NAMALWA (cell line): ENCODE measurements around the gene NUP42.

Experiments
- DNase-seq: peaks from one replicate; pipeline ENCODE4 v3.0.0-alpha.2; 2015; ENCODE audit warnings: low spot score

Gene NUP42

DNA sequence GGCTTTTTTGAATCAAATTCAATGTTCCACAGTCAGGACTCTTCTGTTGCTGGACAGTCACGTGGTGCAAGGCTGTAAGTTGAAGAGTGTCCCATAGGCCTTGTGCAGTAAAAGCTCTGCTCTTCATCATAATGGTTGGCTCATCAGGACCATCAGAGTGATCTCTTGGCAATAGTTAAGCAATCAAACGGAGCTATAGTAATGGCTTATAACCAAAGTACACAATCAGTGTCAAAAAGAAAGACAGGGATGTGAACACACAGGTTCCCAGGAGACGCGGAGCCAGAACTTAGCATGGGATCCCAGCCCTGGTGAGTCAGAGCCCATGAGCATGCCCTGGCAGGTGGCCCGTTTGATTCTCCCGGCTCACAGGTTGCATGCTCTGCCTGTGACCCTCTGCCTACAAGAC is 54.0 kb downstream of the NUP42 start:
- DNase-seq, result no peak

DNA sequence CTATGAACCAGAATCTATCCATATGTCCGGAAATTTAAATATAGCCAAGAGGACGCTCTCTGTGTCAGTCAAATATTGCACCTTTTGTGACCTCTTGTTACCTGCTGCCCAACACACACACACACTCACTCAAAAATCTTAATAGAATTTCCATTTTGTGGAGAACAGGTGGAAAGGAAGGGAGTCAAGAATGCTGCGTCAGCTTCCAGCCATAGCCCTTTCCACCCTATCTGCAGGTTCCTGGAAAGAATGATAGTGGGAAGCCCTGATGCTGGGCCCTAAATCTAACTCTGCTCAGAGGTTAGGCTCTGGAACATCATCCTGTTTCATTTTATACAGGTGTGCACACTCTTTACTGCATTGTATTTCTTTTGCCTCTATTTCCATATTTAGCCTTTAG is 55.2 kb downstream of the NUP42 start:
- no peak for DNase-seq

DNA sequence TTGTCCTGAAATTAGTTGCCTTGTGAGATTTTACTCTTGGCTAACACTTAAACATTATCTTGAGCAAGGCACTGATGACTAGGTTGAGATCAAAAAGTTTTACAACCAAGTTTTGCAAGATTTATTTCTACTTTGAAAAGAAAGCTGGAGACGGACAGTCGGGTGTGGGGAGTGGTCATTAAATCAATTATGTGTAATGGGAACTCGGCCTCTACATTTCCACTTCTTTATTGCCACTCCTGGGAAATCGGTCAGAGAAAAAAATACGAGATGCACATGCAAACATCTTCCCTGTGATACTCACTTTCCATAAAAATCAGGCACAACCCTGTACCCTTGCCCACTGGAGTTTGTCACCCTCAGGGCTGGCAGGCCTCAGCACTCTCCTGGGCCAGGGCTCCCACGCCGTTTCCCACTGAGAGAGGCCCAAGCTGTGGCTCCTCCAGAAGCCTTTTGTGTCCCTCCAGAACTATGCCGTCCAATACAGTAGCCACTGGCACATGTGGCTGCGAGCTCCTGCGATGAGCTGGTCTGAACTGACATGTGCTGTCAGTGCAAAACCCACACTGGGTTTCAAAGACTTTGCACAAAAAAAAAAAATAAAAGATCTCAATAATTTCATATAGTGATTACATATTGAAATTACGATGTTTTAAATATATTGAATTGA is 57.3 kb downstream of the NUP42 start:
- no peak for DNase-seq

DNA sequence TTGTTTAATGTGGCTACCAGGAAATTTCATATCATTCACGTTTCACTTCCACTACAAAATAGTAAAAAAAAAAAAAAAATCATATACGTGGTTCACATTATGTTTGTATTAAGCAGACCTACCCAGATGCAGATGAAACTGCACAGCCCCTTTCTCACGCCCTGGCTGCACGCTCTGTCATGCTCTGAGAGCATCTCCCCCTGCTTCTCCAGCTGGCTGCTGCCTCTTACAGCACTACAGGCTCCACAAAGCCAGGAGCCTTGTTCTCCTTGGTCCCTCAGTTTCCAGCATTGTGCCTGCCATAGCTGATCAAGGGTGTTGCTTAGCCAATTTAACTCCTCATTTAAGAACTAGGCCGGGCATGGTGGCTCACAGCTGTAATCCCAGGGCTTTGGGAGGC is 57.9 kb downstream of the NUP42 start:
- no peak for DNase-seq

DNA sequence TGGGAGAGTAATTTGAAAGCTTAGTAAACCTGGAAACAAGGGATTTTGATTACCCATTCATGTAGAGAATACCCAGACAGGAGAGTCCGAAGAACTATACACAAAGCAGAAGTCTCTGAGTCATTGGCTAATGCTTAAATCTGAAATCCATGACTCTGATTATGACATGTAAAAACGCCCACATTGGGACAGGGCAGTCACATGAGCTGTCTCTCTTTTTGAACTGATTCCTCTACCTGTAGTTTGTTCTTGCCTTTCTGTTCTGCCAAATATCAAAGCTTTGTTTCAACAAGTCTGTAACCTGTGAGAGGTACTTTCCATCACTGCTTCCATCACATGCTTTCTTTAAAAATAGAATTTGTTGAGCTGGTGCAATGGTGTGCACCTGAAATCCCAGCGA is 60.5 kb downstream of the NUP42 start:
- no peak for DNase-seq

DNA sequence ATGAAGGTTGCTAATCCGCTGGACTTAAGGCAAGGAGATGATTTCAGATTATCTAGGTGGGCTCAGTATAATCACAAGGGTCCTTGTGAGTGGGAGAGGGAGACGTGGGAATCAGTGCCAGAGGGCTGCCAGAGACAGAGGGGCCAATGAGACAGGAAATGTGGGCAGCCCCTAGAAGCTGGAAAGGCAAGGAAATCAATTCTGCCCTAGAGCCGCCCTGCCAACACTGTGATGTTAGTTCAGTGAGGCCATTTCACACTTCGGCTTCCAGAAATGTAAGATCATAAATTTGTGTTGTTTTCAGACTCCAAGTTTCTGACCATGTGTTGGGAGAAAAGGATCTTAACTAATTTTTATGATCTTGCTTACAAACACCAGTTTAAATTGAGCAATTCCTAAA is 61.1 kb downstream of the NUP42 start:
- no peak for DNase-seq

DNA sequence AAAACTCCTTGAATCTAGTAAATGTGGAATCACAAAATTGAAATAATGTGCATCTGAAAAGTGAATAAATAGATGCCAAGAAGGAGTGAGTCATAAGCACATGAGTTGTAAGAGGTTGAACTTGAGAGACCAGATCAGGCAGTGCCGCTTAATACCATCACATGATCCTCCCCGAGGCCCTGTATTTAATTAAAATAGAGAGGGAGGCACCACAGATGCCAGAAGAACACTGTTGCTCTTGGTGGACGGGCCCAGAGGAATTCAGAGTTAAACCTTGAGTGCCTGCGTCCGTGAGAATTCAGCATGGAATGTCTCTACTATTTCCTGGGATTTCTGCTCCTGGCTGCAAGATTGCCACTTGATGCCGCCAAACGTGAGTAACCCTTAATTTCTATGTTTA is 64.7 kb downstream of the NUP42 start, which contains the start of gene GPNMB:
GPNMB (plus strand) TSS at position 221 of the 400 bp plus-strand sequence; CDS start at position 304, 83 bp downstream.
- no peak for DNase-seq

DNA sequence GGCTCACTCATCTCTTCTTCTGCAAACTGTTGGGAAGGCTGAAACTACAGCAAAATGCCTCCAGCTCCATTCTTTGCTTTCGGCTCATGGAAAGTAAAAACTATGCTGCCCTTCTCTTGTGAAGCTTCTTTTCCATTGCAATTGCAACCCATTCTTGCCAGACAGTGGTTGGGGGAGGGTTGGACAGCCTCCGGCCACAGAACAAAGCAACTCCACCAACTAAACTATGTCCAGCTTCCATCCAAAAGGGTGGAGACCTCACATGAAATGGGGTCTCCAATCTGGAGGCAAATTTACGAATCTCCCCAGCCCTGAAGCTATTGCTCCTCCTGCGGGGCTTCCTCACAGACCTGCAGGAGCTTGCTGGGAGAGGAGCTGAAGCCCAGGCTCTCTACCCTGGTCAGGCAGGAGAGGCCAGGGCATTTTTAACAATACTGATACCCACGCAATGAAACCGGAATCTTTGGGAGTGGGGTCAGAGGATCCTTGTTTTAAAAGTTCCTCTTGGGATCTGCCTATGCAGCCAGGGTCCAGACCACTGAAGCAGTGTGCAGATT is 65.3 kb downstream of the NUP42 start:
- DNase-seq, result no peak

DNA sequence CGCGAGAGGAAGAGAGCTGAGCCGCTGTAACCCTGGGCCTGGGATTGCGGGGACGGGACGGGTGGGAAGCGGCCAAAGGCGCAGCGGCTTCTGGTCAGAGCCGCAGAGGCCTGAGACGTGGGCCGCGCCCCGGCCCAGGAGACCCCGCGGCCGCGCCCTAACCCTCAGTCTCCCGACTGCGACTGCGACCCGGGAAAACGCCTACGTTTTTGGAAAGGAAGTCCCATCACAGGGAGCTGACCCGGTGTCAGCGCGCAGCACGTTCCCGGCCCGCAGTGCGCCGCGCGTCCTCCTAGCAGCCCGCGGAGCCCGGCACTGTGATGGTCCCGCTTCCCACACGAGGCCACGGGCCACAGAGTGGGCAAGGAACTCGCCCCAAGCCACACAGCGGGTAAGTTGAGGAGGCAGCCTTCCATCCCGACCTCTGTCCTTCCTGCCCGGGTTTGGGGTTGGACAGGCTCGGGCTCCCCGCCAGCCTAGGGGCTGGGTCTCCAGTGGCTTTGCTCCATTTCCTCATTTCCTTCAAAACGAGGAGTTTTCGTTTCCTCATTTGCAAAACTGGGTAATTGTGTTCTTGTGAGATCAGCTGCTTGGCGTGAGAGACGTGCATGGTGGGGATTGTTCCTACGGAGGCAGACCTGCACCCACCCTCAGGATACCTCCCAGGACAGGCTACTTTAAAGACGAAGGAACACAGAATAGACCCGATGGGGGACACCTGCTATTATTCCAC is 65.9 kb downstream of the NUP42 start:
- no peak for DNase-seq

DNA sequence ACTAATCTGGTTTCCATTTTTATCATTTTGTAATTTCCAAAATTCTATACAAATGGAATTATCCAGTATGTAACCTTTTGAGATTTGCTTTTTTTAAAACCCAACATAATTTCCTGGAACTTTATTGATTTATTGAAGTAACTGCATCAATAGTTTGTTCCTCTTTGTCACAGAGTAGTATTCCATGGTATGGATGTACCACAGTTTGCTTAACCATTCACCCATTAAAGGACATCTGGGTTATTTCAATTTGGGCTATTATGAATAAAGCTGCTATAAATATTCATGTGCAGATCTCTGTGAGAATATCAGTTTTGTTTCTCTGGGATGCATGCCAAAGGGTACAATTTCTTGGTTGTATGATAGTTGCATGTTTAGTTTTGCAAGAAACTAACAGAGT is 67.6 kb downstream of the NUP42 start:
- DNase-seq, result no peak
